HT1080 (cell line): ENCODE measurements around the gene ITCH. TPM values are rescaled to one million over a fixed set of nuclear protein-coding genes. Genes with fewer than 3 reads are reported as not detected.

Source experiments
- DNase-seq: peaks from one replicate; pipeline ENCODE4 v3.0.0-alpha.2; 2015; ENCODE audit warnings: low read depth
- total RNA-seq: library from RNA; depleted of rRNA; stranded (reverse); fragments of >200 nt; shearing (Covaris generic); gene quantifications from 2 replicates; pipeline ENCODE4 v1.2.3, GENCODE V29; 2014

Gene ITCH
- total RNA-seq, 1 experiment from 2014 or later = 25.4 TPM

GRCh38 chr20:34529742-34530141 is 166.7 kb downstream of the ITCH start:
- DNase-seq = no peak

GRCh38 chr20:34530342-34530741 is 167.3 kb downstream of the ITCH start:
- DNase-seq = no peak

GRCh38 chr20:34531608-34532265 is 168.7 kb downstream of the ITCH start:
- no peak for DNase-seq

DNA sequence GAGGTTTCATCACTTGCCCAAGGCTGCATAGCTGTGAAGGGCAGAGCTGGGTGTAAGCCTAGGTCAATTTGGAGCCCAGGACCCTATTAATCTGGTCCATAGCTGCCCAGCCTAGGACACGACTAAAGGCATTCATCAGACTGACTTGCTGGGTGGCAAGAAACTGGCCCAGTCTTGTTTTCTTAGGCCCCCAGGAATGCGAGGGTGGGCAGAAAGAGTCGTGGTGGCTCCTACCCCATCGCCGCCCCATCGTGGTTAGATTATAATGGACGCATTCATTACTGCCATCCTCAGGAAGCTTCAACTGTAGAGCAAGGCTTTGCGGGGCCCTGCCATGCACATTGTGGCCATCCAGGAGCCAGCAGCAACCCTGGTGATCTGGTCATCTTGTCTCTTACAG is 169.2 kb downstream of the ITCH start:
- DNase-seq = no peak

DNA sequence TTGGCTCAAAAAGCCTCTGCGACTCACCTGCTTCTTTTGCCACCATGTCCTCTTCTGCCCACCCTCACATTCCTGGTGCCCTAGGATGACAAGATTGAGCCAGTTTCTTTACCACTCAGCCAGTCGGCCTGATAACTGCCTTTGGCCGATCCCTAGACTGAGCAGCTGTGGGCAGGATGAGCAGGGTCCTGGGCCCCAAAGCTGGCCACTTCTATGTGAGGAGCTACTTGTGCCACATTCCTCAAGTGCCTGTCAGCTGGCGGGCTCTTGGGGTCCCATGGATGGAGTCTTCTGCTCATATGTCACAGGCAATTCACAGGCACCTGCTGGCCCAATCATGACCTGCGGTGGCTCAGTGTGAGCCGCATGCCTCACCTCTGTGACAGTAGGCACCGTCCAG is 169.7 kb downstream of the ITCH start:
- DNase-seq = no peak

- DNase-seq = no peak
These were observed 171.5 kb downstream of the ITCH start for GRCh38 chr20:34534391-34535165.

GRCh38 chr20:34535301-34535840 is 172.3 kb downstream of the ITCH start:
- DNase-seq = no peak

DNA sequence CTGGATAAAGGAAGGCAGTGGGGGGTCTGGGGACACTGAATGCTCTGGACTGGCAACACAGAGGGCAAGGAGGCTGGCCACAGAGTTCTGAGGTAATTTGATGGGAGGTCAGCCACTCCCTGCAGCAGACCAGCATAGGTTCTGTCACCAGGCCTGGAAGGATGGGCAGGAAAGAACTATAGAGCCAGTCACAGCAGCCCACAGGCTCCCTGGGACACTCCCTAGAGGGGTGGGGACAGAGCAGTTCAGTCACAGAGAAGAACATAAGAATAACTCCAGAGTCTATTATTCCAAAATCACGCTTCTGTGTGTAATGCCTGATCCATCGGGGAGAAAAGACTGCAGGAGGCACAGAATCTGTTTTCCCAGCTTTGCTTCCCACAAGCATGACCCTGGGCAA is 172.8 kb downstream of the ITCH start:
- DNase-seq = no peak

GRCh38 chr20:34536798-34537394 is 173.8 kb downstream of the ITCH start:
- DNase-seq = no peak

GRCh38 chr20:34537651-34538050 is 174.6 kb downstream of the ITCH start:
- no peak for DNase-seq

GRCh38 chr20:34538671-34539123 is 175.6 kb downstream of the ITCH start:
- DNase-seq = no peak

DNA sequence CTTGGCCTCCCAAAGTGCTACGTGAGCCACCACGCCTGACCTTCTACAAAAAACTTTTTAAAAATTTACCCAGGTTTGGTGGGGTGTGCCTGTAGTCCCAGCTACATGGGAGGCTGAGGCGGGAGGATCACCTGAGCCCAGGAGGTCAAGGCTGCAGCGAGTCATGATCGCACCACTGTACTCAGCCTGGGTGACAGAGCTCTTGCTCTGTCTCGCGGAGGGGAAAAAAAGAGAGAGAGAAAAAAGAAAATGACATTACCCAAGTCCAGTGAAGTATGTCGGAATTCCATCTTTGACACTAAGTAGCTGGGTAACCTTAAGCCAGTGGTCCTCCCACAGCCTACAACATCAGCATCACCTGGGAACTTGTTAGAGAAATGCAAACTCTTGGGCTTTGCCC is 176.7 kb downstream of the ITCH start:
- DNase-seq = no peak

DNA sequence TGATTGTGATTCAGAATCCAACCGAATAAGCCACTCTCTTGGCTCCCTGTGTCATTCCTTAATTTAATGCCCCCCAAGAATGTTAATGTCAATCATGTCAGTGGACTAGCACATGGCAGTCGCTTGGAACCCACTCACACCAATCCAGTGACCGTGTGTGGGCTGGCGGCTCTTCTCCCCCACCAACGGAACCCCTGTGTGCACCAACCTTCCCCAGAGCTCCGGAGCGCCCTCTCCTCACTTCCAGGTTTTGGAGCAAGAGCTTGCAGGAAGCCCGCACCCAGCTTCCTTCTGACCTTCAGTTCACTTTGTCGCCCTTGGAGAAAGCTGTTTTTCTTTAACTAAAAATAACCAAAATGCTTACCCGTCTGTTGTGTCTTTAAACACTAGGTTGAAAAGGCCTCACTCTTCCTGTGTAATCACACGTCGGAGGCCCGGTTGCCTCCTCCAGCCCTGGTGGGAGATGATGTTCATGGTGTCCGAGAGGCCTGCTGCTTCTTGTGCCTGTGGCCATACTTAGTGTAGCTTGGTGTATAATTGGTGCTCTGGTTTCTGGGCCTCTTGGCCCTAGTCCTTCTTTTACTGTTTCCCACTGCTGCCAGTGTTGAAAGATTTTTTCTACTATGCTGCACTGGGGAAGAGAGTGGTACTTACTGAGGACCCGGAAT is 177.7 kb downstream of the ITCH start:
- no peak for DNase-seq

DNA sequence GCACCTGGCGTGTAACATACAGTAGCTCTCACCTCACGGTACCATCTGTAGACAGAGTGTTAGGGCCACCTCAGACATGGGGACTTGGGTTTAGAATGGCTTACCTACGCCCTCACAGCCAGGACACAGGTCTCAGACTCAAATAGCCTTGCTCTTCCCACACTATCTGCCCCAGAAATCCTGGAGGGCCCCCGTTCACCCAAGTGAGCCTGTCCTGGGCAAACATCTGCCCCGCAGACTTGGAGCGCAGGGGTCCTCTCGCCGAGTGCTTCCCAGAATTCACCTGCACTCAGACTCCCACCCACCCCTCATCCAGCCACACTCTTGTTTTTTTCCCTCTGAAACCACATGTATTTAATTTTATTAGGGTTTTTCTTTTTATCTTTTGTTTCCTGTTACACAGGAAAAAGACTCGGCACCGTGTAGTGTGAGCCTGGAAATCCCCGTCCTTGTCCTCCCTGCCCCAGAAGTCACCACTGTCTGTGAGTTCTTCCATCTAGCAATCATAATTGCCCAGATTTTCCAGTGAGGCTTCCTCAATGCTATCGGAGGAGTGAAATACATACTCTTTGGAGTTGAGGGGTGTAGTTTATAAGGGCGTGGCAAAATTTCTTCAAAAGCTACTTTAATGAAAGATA is 178.3 kb downstream of the ITCH start:
- DNase-seq = no peak

GRCh38 chr20:34541917-34542316 is 178.8 kb downstream of the ITCH start:
- no peak for DNase-seq

DNA sequence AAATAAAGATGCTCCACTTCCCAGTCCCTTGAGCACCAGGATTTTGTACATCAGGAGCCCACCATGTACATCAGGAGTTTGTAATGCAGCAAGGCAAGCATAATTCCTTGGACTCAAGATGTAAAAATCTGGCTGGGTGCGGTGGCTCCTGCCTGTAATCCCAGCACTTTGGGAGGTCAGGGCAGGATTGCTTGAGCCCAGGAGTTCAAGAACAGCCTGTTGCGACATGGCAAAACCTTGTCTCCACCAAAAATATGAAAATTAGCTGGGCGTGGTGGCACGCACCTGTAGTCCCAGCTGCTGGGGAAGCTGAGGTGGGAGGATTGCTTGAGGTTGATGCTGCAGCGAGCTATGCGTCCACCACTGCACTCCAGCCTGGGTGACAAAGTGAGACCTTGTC is 179.4 kb downstream of the ITCH start:
- no peak for DNase-seq

DNA sequence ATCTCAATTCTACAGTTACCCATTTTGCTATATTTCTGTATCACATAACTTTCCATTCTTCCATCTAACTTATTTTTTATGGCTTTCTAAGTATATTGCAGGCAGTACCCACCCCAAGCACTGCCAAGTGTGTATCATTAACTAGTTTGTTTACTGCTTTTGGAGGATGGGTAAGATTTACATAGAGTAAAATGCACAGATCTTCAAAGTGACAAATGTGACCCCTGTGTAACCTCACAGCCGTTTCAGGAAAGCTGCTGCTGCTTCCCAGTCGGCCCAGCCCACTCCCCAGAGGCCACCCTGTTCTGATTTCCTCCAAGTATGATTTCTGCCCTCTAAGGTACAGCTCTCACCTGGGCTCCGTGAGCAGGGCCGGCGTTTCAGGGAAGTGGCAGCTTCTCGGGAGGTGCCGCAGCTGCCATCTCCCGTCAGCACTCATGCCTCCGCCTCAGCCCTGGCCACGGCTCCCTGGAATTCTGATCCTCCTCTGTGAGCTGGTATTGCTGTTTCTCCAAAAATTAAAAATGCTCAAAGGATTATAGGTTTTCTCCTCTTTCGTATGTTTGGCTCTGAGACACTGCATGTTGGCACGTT is 180.5 kb downstream of the ITCH start:
- DNase-seq = no peak

DNA sequence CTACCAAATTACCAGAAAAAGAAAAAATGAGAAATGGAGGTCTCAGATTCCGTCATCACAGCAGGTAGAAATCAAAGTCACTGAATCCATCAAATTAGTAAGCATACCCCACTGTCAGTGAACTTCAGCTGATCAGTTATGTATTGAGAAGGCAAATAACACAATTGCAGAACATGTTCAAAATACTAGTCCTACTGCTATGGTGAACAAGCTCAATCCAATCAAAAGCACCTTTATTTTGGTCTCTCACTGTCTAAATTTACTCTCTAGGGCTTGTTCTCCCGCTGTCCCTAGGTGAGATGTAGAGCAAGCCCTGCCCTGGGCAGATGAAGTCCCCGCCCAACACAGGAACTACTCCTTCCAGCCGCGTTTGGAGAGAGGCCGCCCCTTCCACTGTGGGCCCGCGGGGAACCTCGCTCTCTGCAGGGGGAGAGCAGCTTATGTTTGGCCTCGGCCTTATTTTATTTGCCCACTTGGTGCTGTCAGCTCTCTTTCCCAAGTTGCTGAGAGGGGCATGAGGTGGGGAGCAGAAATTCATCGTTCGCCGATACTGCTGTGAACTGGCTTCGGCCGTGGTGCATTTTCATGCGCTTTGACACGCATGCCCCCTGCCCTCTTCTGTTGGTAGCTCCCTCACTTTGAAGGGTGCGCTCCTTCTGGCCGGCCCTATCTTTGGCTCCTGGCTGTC is 181.2 kb downstream of the ITCH start:
- DNase-seq = no peak

- DNase-seq = no peak
These were observed 183.7 kb downstream of the ITCH start for GRCh38 chr20:34546751-34547181.
